SHP77 (cell line): ENCODE results near the gene TICRR.
"Not testable (repeated sequence)": the region's sequence is repeated elsewhere in the genome, so short reads cannot be mapped to it uniquely, and the experiment has no call there.

Experiments used
- DNase-seq, 2 experiments: peaks; one replicate each; lab custom pipeline; 2025; lab: John Stamatoyannopoulos, UW

Gene TICRR

GRCh38 chr15:89566181-89566580, 9.1 kb upstream of the TICRR start:
- DNase-seq: no peak

- no peak for DNase-seq
Measured at GRCh38 chr15:89566621-89567294, 8.5 kb upstream of the TICRR start.

- no peak for DNase-seq
Measured at GRCh38 chr15:89569090-89569745, 6.1 kb upstream of the TICRR start.

GRCh38 chr15:89575656-89576416, 567 bp downstream of the TICRR start:
- no peak for DNase-seq

- no peak for DNase-seq
Measured at GRCh38 chr15:89576417-89576773, 1.1 kb downstream of the TICRR start.

GRCh38 chr15:89577776-89578115, 2.5 kb downstream of the TICRR start:
- DNase-seq: no peak

GRCh38 chr15:89578146-89578545, 2.9 kb downstream of the TICRR start:
- DNase-seq: no peak

- not testable (repeated sequence) for DNase-seq
Measured at GRCh38 chr15:89580747-89581146, 5.5 kb downstream of the TICRR start.

GRCh38 chr15:89586651-89587050, 11.4 kb downstream of the TICRR start:
- DNase-seq: no peak

- DNase-seq: no peak
Measured at GRCh38 chr15:89587955-89588354, 12.7 kb downstream of the TICRR start.

- DNase-seq: no peak
Measured at GRCh38 chr15:89591834-89592233, 16.6 kb downstream of the TICRR start.

- no peak for DNase-seq
Measured at GRCh38 chr15:89593018-89593417, 17.7 kb downstream of the TICRR start.

- no peak for DNase-seq
Measured at GRCh38 chr15:89599021-89599420, 23.8 kb downstream of the TICRR start.

- DNase-seq: no peak
Measured at GRCh38 chr15:89611317-89611716, 36.0 kb downstream of the TICRR start.

GRCh38 chr15:89613031-89613430, 37.8 kb downstream of the TICRR start:
- DNase-seq: no peak

GRCh38 chr15:89614164-89614563, 38.9 kb downstream of the TICRR start:
- no peak for DNase-seq

- DNase-seq: no peak
Measured at GRCh38 chr15:89615135-89615534, 39.9 kb downstream of the TICRR start.

- DNase-seq: no peak
Measured at GRCh38 chr15:89616228-89616627, 41.0 kb downstream of the TICRR start.

GRCh38 chr15:89621547-89621946, 46.3 kb downstream of the TICRR start:
- DNase-seq: no peak

GRCh38 chr15:89623165-89623564, 47.9 kb downstream of the TICRR start:
- DNase-seq: no peak

- DNase-seq: no peak
Measured at GRCh38 chr15:89625716-89626115, 50.4 kb downstream of the TICRR start.

- DNase-seq: no peak
Measured at GRCh38 chr15:89627256-89627970, 52.1 kb downstream of the TICRR start.

GRCh38 chr15:89628301-89628700, 53.0 kb downstream of the TICRR start:
- no peak for DNase-seq
